Measurements from ENCODE around the gene MAP2K5. TPM values are rescaled to one million over a fixed set of nuclear protein-coding genes. Genes with fewer than 3 reads are reported as not detected.

MAP2K5 gene
- total and polyA plus RNA-seq, 9 of the 15 experiments (the other 6 are each of a cell fraction or from before 2014, with no cell fraction given) = 0.41 to 16.5 (median 7.5) TPM

- WGBS (ENCODE audit: insufficient coverage, low coverage, missing lambda C conversion rate) = 56% methylated on average over 2 of the region's 2 CpGs
- TF ChIP-seq NFRKB (IDR thresholded peaks at IDR 0.05; ENCODE audit: low read depth) (no peak), NONO (IDR thresholded peaks at IDR 0.05; ENCODE audit: low read depth in 2 of 2, low read length in 1 of 2) (no peak), TSC22D4 (tag; IDR thresholded peaks at IDR 0.05) (no peak), ZNF431 (CRISPR knock-in tag; IDR thresholded peaks at IDR 0.05) (no peak), CTCF (IDR thresholded peaks at IDR 0.05 in 2 of 3, conservative IDR thresholded peaks at IDR 0.05 in 1 of 3; ENCODE audit: insufficient read depth in 2 of 3, low read depth in 1 of 3, low read length in 3 of 3) (no peak), ZBTB5 (IDR thresholded peaks at IDR 0.05) (no peak), HNRNPUL1 (IDR thresholded peaks at IDR 0.05; ENCODE audit: low read length) (no peak), FOXO4 (CRISPR knock-in tag; IDR thresholded peaks at IDR 0.05) (no peak), USF2 (CRISPR knock-in tag; IDR thresholded peaks at IDR 0.05) (no peak), PKNOX1 (IDR thresholded peaks at IDR 0.05) (no peak)
These were observed 63.4 kb downstream of the MAP2K5 start for GRCh38 chr15:67605871-67606270.

More at GRCh38 chr15:67605871-67606270, 63.4 kb downstream of the MAP2K5 start:
- no peak for DNase-seq (ENCODE audit: extremely low read depth in 1 of 4, low spot score in 3 of 4)
- no peaks in the 10 kb centered on the region for H3K79me2 ChIP-seq (ENCODE audit: control insufficient read depth, insufficient read depth, low read length)
- no peaks in the 10 kb centered on the region for H3K36me3 ChIP-seq (ENCODE audit: control insufficient read depth, insufficient read depth, low read length)
- no peaks in the 10 kb centered on the region for H3K4me1 ChIP-seq (replicated peaks in 1 of 2; ENCODE audit: control insufficient read depth in 2 of 2, insufficient read depth in 2 of 2, low read length in 2 of 2)
- no peak for ATAC-seq
- no peaks in the 10 kb centered on the region for H4K20me1 ChIP-seq (replicated peaks; ENCODE audit: control insufficient read depth, insufficient read depth, low read length)
- ChIA-PET POLR2A (interaction anchor here (0.9 kb wide), 1 partner anchor 12 kb away, joined by 3 read pairs; no protein-coding TSS in a partner anchor), CTCF (ENCODE audit: low intra/inter-chr PET ratio) (no interaction called here)
- no peak overlapping the region for H3K4me3 ChIP-seq
- no peaks in the 10 kb centered on the region for H3K9me1 ChIP-seq (ENCODE audit: control insufficient read depth, insufficient read depth, low read length)
- H2AFZ ChIP-seq (ENCODE audit: low read depth, low read length) = no peak overlapping the region
- H3K9ac ChIP-seq (ENCODE audit: insufficient read depth in 1 of 2, low read depth in 2 of 2, low read length in 2 of 2) = no peak overlapping the region
- no peaks in the 10 kb centered on the region for H3K9me3 ChIP-seq (replicated peaks; ENCODE audit: control insufficient read depth, insufficient read depth, low read depth, low read length)
- no peak overlapping the region for H3K4me2 ChIP-seq (ENCODE audit: insufficient read depth, low read length)
- in situ Hi-C loops (cut with MboI) (no loop called here), intact Hi-C loops (cut with micrococcal nuclease) (no loop called here)
- H3K27me3 ChIP-seq (ENCODE audit: control insufficient read depth in 2 of 2, insufficient read depth in 2 of 2, low read length in 2 of 2) = no peaks in the 10 kb centered on the region
- no peak for FAIRE-seq
- no TSS peak for BruUV-seq (replicated peaks)
- no peak overlapping the region for H3K27ac ChIP-seq (ENCODE audit: extremely low read depth, low read depth, low read length)
